Bronchial epithelial cell (primary cell): ENCODE data around the gene RRAGC. TPM values are rescaled to one million over a fixed set of nuclear protein-coding genes. Genes with fewer than 3 reads are reported as not detected.

Source experiments
- DNase-seq: peaks from one replicate; pipeline ENCODE4 v3.0.0-alpha.2; 2010; ENCODE audit warnings: low read depth
- FAIRE-seq: peaks from 2 replicates; lab custom pipeline; 2011; peaks lifted over from hg19 to GRCh38; lab: Jason Lieb, UNC
- H3K27me3 ChIP-seq: 2 replicates; pipeline ENCODE4 v1.5.1; 2011; ENCODE audit warnings: low read length; ENCODE audit not compliant: control insufficient read depth, insufficient read depth
- H3K36me3 ChIP-seq: 2 replicates; pipeline ENCODE4 v1.5.1; 2011; ENCODE audit warnings: low read length; ENCODE audit not compliant: control insufficient read depth, insufficient read depth
- H3K4me3 ChIP-seq: 2 replicates; pipeline ENCODE4 v1.5.1; 2011; ENCODE audit warnings: mild to moderate bottlenecking, low read depth, low read length, control low read depth
- total RNA-seq: library from RNA; depleted of rRNA; stranded (reverse); fragments of >200 nt; gene quantifications from 2 replicates; pipeline ENCODE4 v1.2.1, GENCODE V29; 2014
- TF ChIP-seq, protein P1 (sequence below): IDR thresholded peaks from 2 replicates; pipeline ENCODE4 v1.5.1; 2011; ENCODE audit warnings: mild to moderate bottlenecking, moderate library complexity, low read length, control low read depth, inconsistent platforms; ENCODE audit not compliant: insufficient read depth, severe bottlenecking

The RRAGC gene
- total RNA-seq, 1 donor from 2014 or later = 23.4 TPM

DNA sequence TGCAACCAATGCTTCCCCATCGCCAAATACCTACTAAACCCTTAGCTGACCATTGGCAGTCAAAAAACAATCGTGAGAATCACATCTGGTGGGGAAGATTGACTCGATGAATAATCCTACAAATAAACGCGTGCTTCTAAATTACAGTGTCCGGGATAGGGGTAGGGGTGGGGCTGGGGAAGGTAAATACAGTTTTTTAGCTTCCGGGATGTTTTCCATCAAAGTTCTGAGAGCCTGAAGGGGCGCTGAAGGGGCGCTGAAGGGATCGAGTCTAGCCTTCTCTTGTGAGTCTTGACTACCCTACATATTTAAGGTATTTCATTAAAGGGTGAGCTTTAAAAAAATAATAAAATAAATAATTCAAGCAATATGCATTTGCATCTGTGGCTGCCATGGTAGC is 40.5 kb downstream of the RRAGC start:
- Histone ChIP-seq H3K27me3 (peaks cover 25% of the 10 kb centered on the region), H3K4me3 (no peak overlapping the region)
- FAIRE-seq = no peak

GRCh38 chr1:38818175-38818976 is 41.2 kb downstream of the RRAGC start:
- DNase-seq (no peak), FAIRE-seq (no peak)
- Histone ChIP-seq H3K27me3 (peaks cover 25% of the 10 kb centered on the region), H3K36me3 (no peaks in the 10 kb centered on the region), H3K4me3 (peak overlapping the region; percentile 12)
- TF ChIP-seq, protein P1, sequence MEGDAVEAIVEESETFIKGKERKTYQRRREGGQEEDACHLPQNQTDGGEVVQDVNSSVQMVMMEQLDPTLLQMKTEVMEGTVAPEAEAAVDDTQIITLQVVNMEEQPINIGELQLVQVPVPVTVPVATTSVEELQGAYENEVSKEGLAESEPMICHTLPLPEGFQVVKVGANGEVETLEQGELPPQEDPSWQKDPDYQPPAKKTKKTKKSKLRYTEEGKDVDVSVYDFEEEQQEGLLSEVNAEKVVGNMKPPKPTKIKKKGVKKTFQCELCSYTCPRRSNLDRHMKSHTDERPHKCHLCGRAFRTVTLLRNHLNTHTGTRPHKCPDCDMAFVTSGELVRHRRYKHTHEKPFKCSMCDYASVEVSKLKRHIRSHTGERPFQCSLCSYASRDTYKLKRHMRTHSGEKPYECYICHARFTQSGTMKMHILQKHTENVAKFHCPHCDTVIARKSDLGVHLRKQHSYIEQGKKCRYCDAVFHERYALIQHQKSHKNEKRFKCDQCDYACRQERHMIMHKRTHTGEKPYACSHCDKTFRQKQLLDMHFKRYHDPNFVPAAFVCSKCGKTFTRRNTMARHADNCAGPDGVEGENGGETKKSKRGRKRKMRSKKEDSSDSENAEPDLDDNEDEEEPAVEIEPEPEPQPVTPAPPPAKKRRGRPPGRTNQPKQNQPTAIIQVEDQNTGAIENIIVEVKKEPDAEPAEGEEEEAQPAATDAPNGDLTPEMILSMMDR = peak; percentile 67

More for the DNA sequence above, 40.5 kb downstream of the RRAGC start:
- no peak for DNase-seq
- no peaks in the 10 kb centered on the region for H3K36me3 ChIP-seq
- TF ChIP-seq, protein P1 = no peak

DNA sequence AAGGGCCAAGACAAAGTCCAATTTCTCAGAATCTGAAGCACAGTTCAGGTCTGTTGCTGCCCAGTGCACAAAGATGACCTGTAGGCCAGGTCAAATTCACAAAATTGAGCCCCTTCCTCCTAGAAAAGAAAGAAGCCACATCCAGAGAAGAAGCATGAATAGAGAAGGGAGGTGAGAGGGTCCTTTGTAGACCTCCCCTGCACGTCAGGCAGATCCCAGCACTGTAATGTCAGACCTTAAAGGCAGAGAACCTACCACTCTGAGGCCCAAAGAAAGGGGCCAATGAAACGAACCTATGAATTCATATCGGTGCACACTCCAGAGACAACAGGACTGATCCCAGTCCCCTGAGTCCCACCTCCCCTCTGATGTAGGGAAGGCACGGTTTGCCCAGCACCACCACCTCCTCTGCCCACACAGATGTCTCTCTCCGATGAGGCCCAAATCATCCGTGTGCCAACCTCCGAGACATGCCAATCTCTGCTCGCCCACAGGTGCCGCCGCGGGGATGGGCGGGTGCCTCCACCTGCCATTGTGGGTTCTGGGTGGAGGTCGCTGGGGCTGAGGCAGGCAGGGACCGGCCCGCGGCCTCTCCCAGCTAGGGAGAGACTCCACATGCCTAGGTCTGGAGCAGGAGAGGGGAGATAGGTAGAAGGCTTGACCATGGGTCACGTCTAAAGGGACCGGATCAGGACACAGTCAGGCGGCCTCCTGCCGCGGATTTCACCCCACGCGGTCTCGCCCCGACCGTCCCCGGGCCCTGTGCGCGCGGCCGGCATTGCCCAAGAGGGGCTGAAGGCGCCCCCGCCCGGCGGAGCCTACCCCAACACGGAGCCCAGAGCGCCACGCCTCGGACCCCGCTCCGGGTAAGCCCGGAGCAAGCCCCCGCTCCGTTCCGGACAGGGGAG is 42.1 kb downstream of the RRAGC start:
- DNase-seq = no peak
- Histone ChIP-seq H3K4me3 (no peak overlapping the region), H3K27me3 (peaks cover 24% of the 10 kb centered on the region), H3K36me3 (no peaks in the 10 kb centered on the region)
- TF ChIP-seq, protein P1 = no peak
- no peak for FAIRE-seq

DNA sequence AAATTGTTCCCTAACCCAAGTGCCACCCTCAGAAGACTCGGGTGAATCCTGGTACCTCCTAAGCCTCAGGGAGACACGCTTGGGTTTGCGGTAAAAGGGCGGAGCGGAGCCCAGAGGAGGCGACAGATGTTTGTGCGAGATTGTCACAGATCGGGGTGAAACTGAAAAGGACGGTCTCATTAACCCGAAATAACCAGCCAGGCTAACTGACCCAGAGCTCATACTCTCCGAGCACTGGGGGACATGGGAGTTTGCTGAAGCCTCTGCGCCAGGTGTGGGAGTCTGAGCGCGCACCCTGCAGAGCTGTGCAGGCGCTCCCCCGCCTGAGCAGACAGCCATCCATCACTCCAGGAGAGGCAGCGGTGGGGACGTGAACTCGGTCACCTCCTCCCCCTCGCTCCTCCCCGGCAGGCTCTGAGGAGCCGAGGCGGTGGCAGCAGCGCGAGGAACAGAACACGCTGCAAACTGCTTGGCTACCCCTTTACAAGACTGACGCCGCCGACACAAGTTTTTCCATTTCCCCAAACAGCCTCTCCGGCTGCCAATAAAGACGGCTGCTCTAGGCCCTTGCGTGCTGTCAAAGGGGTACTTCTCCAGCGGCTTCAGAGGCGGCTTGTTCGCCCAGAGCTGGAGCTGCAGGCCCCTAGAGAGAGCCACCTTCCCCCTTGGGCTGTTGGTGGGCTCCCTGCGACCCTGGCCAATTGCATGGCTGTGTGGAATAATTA is 43.5 kb downstream of the RRAGC start:
- Histone ChIP-seq H3K36me3 (no peaks in the 10 kb centered on the region), H3K4me3 (no peak overlapping the region), H3K27me3 (peaks cover 24% of the 10 kb centered on the region)
- TF ChIP-seq, protein P1 = no peak
- no peak for DNase-seq
- FAIRE-seq = no peak

GRCh38 chr1:38814984-38815464 is 44.5 kb downstream of the RRAGC start:
- Histone ChIP-seq H3K4me3 (no peak overlapping the region), H3K36me3 (no peaks in the 10 kb centered on the region), H3K27me3 (peaks cover 24% of the 10 kb centered on the region)
- TF ChIP-seq, protein P1 = no peak
- FAIRE-seq (no peak), DNase-seq (no peak)
